NCI-H82 treated with DMSO at 0.1 percent for 48 hours (cell line): ENCODE results near the gene ZNF234.
"Not testable (repeated sequence)": the region's sequence is repeated elsewhere in the genome, so short reads cannot be mapped to it uniquely, and the experiment has no call there.

Source experiments
- DNase-seq: peaks from one replicate; lab custom pipeline; 2025; ENCODE audit not compliant: unreplicated experiment; lab: John Stamatoyannopoulos, UW

Gene ZNF234

GRCh38 chr19:44141191-44142058, at the start of gene ZNF234:
Gene ZNF234 (plus strand): TSS chr19:44141554. CDS start chr19:44144633, 3,079 bp downstream.
- peak; percentile 31 for DNase-seq

GRCh38 chr19:44092108-44092507, 49.2 kb upstream of the ZNF234 start:
- DNase-seq, result no peak

- DNase-seq, result peak; percentile 89
Measured at GRCh38 chr19:44093931-44094765, 47.2 kb upstream of the ZNF234 start, which contains the start of gene ZNF224. Gene ZNF224 (plus strand): TSS chr19:44094361. CDS start chr19:44097874, 3,513 bp downstream.

GRCh38 chr19:44107751-44108150, 33.6 kb upstream of the ZNF234 start:
- DNase-seq, result no peak

- DNase-seq, result no peak
Measured at GRCh38 chr19:44109458-44109857, 31.9 kb upstream of the ZNF234 start.

GRCh38 chr19:44111910-44112463, 29.4 kb upstream of the ZNF234 start:
- DNase-seq, result peak; percentile 78

- DNase-seq, result no peak
Measured at GRCh38 chr19:44112802-44113137, 28.6 kb upstream of the ZNF234 start.

GRCh38 chr19:44113138-44113783, 28.1 kb upstream of the ZNF234 start, which contains the start of gene ZNF225:
Gene ZNF225 (plus strand): TSS chr19:44113399. CDS start chr19:44115828, 2,429 bp downstream.
- peak; percentile 96 for DNase-seq

- DNase-seq, result no peak
Measured at GRCh38 chr19:44113784-44114390, 27.5 kb upstream of the ZNF234 start.

- not testable (repeated sequence) for DNase-seq
Measured at GRCh38 chr19:44121162-44121561, 20.2 kb upstream of the ZNF234 start.

- no peak for DNase-seq
Measured at GRCh38 chr19:44131955-44132354, 9.4 kb upstream of the ZNF234 start.

GRCh38 chr19:44142059-44142433, 692 bp downstream of the ZNF234 start:
- DNase-seq, result no peak

GRCh38 chr19:44149776-44150175, 8.4 kb downstream of the ZNF234 start:
- DNase-seq, result no peak

- no peak for DNase-seq
Measured at GRCh38 chr19:44151491-44151890, 10.1 kb downstream of the ZNF234 start.

- no peak for DNase-seq
Measured at GRCh38 chr19:44156475-44156874, 15.1 kb downstream of the ZNF234 start.

GRCh38 chr19:44163789-44164188, 22.4 kb downstream of the ZNF234 start:
- no peak for DNase-seq

- DNase-seq, result no peak
Measured at GRCh38 chr19:44164327-44164672, 22.9 kb downstream of the ZNF234 start.

- peak; percentile 99 for DNase-seq
Measured at GRCh38 chr19:44164673-44165512, 23.5 kb downstream of the ZNF234 start, which contains the start of gene ZNF226. Gene ZNF226 (plus strand): TSS chr19:44165100. CDS start chr19:44170081, 4,981 bp downstream.

- DNase-seq, result not testable (repeated sequence)
Measured at GRCh38 chr19:44170660-44171059, 29.3 kb downstream of the ZNF234 start.

- DNase-seq, result no peak
Measured at GRCh38 chr19:44176590-44176989, 35.2 kb downstream of the ZNF234 start.
